GM19397 (cell line): ENCODE measurements around the gene DGCR8.

Experiments used
- ATAC-seq: cut with Tn5 transposase; IDR thresholded peaks from one replicate; pipeline ENCODE4 v1.9.1; 2021; ENCODE audit warnings: mild to moderate bottlenecking, moderate library complexity; ENCODE audit not compliant: unreplicated experiment

The DGCR8 gene

GRCh38 chr22:20052309-20053259 is 27.5 kb upstream of the DGCR8 start:
- ATAC-seq, result no peak

- ATAC-seq, result no peak
These were observed 26.5 kb upstream of the DGCR8 start for GRCh38 chr22:20053407-20054033.

- ATAC-seq, result no peak
These were observed 26.0 kb upstream of the DGCR8 start for GRCh38 chr22:20054034-20054427.

- no peak for ATAC-seq
These were observed 25.6 kb upstream of the DGCR8 start for GRCh38 chr22:20054485-20054884.

- no peak for ATAC-seq
These were observed 24.9 kb upstream of the DGCR8 start for GRCh38 chr22:20055144-20055543.

- no peak for ATAC-seq
These were observed 24.4 kb upstream of the DGCR8 start for GRCh38 chr22:20055654-20056053.

- no peak for ATAC-seq
These were observed 23.9 kb upstream of the DGCR8 start for GRCh38 chr22:20056161-20056560.

- ATAC-seq, result no peak
These were observed 23.2 kb upstream of the DGCR8 start for GRCh38 chr22:20056696-20057386.

- no peak for ATAC-seq
These were observed 22.3 kb upstream of the DGCR8 start for GRCh38 chr22:20057596-20058268.

- ATAC-seq, result no peak
These were observed 20.9 kb upstream of the DGCR8 start for GRCh38 chr22:20058989-20059770.

GRCh38 chr22:20060700-20061480 is 19.2 kb upstream of the DGCR8 start:
- no peak for ATAC-seq

GRCh38 chr22:20061481-20061861 is 18.6 kb upstream of the DGCR8 start:
- ATAC-seq, result no peak

- no peak for ATAC-seq
These were observed 17.8 kb upstream of the DGCR8 start for GRCh38 chr22:20062043-20062765.

- no peak for ATAC-seq
These were observed 17.3 kb upstream of the DGCR8 start for GRCh38 chr22:20062766-20063083.

GRCh38 chr22:20063271-20064139 is 16.5 kb upstream of the DGCR8 start:
- no peak for ATAC-seq

- no peak for ATAC-seq
These were observed 15.9 kb upstream of the DGCR8 start for GRCh38 chr22:20064140-20064480.

GRCh38 chr22:20064545-20065262 is 15.3 kb upstream of the DGCR8 start:
- ATAC-seq, result no peak
